Muscle of leg (tissue), 11 donors: ENCODE results near the gene CRIP1. TPM values are rescaled to one million over a fixed set of nuclear protein-coding genes. Genes with fewer than 3 reads are reported as not detected.

Source experiments
- DNase-seq: peaks from one replicate; pipeline ENCODE4 v3.0.0; 2013
- H3K27ac ChIP-seq: one replicate; pipeline ENCODE4 v1.5.1; 2013; ENCODE audit warnings: mild to moderate bottlenecking, low read length, control low read depth
- H3K27me3 ChIP-seq: one replicate; pipeline ENCODE4 v1.6.1; 2013; ENCODE audit warnings: low read length; ENCODE audit not compliant: control insufficient read depth, insufficient read depth
- H3K36me3 ChIP-seq: one replicate; pipeline ENCODE4 v1.6.1; 2013; ENCODE audit warnings: low read length; ENCODE audit not compliant: control insufficient read depth, insufficient read depth
- H3K4me1 ChIP-seq: one replicate; pipeline ENCODE4 v1.6.1; 2013; ENCODE audit warnings: low read length; ENCODE audit not compliant: control insufficient read depth, insufficient read depth
- H3K4me3 ChIP-seq: one replicate; pipeline ENCODE4 v1.5.1; 2013; ENCODE audit warnings: low read length, control low read depth
- H3K9me3 ChIP-seq: replicated peaks from 2 replicates; pipeline ENCODE4 v1.6.1; 2013; ENCODE audit warnings: low read depth, low read length; ENCODE audit not compliant: control insufficient read depth
- WGBS: methylation state at CpG from one replicate; pipeline ENCODE4 v1.1.5; 2013; ENCODE audit warnings: missing lambda C conversion rate; ENCODE audit not compliant: insufficient coverage; 5-methylcytosine and 5-hydroxymethylcytosine counted together
- polyA plus RNA-seq, 8 donors: library from polyadenylated mRNA; unstranded; fragments of 120-200 nt; gene quantifications; one replicate each; pipeline versions ENCODE4 v1.2.1 to v1.2.3, GENCODE V29; 2013; ENCODE audit warnings: inconsistent platforms in 1 of 8, low replicate concordance in 1 of 8; ENCODE audit not compliant: insufficient read length in 8 of 8, insufficient read depth in 1 of 8
- total RNA-seq: library from RNA; stranded (reverse); fragments of 120-200 nt; gene quantifications from one replicate; pipeline ENCODE4 v1.2.4, GENCODE V29; 2013

The CRIP1 gene
- total and polyA plus RNA-seq, 9 donors, result 32.6 to 64.4 (median 56.2) TPM

- no peak for DNase-seq
- Histone ChIP-seq H3K36me3 (peaks cover 49% of the 10 kb centered on the region), H3K9me3 (no peaks in the 10 kb centered on the region), H3K27me3 (no peaks in the 10 kb centered on the region), H3K4me3 (no peak overlapping the region), H3K27ac (no peak overlapping the region), H3K4me1 (peaks cover 87% of the 10 kb centered on the region)
- WGBS, result 74% methylated on average over 37 of the region's 54 CpGs
Observed at GRCh38 chr14:105469456-105470349, 17.0 kb upstream of the CRIP1 start.

GRCh38 chr14:105470350-105471296, 16.1 kb upstream of the CRIP1 start:
- H3K27me3 ChIP-seq, result no peaks in the 10 kb centered on the region
- no peak overlapping the region for H3K4me3 ChIP-seq
- H3K9me3 ChIP-seq, result no peaks in the 10 kb centered on the region
- peaks cover 40% of the 10 kb centered on the region for H3K36me3 ChIP-seq
- H3K4me1 ChIP-seq, result peaks cover 83% of the 10 kb centered on the region
- peak overlapping the region; percentile 42 for H3K27ac ChIP-seq
- DNase-seq, result no peak
- 47% methylated on average over 18 of the region's 34 CpGs for WGBS

GRCh38 chr14:105471297-105471821, 15.3 kb upstream of the CRIP1 start:
- Histone ChIP-seq H3K36me3 (peaks cover 39% of the 10 kb centered on the region), H3K9me3 (no peaks in the 10 kb centered on the region), H3K4me3 (no peak overlapping the region), H3K27ac (peak overlapping the region; percentile 59), H3K4me1 (peaks cover 83% of the 10 kb centered on the region), H3K27me3 (no peaks in the 10 kb centered on the region)
- DNase-seq, result no peak
- 48% methylated on average over 13 of the region's 19 CpGs for WGBS

DNA sequence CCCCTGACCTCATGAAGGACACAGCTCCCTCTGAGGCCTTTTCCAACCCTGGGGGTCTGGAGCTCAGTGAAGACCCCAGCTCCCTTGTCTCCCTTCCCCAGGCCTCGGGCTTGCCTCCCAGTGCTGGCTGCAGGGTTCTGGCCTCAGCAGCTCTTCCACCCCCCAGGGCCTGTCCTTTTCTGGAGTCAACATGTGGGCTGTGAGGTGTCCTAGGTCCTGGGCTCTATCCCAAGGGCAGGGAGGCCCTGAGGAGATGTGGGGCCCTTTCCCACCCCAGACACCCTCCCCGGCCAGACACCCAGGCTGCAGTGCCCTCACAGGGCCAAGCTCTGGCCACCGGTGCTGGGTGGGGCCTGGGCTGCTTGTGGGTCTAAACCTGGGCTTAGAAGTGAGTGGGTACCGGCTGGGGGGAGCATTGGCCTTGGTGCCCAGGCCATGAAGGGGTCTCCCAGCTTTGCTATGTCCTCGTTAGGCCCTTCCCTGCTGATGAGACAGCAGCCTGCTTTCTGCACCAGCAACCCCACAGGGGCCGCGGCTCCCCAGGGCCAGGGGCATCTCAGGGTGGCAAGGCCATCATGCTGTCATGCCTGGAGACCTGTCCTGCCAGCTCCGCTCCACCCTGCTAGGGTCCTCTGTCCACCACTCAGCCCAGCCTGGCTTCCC, 14.7 kb upstream of the CRIP1 start:
- H3K9me3 ChIP-seq, result no peaks in the 10 kb centered on the region
- no peak for DNase-seq
- H3K27ac ChIP-seq, result peak overlapping the region; percentile 72
- WGBS, result 84% methylated on average over 5 of the region's 8 CpGs
- peaks cover 85% of the 10 kb centered on the region for H3K4me1 ChIP-seq
- peaks cover 3% of the 10 kb centered on the region for H3K27me3 ChIP-seq
- no peak overlapping the region for H3K4me3 ChIP-seq
- H3K36me3 ChIP-seq, result peaks cover 35% of the 10 kb centered on the region

- Histone ChIP-seq H3K9me3 (no peaks in the 10 kb centered on the region), H3K27ac (peak overlapping the region; percentile 92), H3K36me3 (peaks cover 29% of the 10 kb centered on the region), H3K4me1 (peaks cover 85% of the 10 kb centered on the region), H3K27me3 (peaks cover 3% of the 10 kb centered on the region), H3K4me3 (no peak overlapping the region)
- 74% methylated on average over 12 of the region's 12 CpGs for WGBS
- DNase-seq, result peak; percentile 77
Observed at GRCh38 chr14:105472486-105472991, 14.1 kb upstream of the CRIP1 start.

DNA sequence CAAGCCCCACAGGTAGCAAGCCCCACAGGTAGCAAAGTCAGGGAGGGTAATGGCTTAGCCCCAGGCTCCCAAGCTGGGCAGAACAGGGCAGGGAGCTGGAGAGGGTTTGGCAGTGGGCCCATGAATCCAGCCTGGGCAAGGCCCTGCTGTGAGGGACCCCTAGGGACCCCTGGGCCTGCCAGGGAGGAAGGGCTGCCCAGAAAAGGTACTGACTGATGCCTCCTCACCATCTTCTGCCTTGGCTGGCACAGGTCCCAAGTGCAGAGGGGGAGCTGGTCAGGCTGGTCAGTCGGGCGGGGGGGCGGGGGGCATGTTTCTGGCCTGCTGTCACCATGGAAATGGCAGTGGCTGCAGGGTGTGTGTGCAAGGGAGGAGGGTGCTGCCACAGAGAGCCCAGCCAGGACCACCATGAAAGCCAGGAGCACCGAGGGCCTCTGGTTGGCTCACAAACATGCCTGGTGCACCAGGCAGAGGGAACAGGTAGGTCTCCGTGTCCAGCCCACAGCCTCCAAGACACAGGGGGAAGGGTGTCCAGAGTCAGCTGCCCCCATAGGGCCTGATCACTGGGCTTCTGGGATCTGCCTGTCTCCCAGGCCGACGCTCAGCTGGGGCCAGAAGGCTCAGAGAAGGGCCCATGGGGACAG, 13.5 kb upstream of the CRIP1 start:
- Histone ChIP-seq H3K27me3 (peaks cover 5% of the 10 kb centered on the region), H3K4me1 (peaks cover 79% of the 10 kb centered on the region), H3K4me3 (peak overlapping the region; percentile 32), H3K9me3 (no peaks in the 10 kb centered on the region), H3K36me3 (peaks cover 24% of the 10 kb centered on the region), H3K27ac (peak overlapping the region; percentile 92)
- 29% methylated on average over 5 of the region's 7 CpGs for WGBS
- peak; percentile 59 for DNase-seq

DNA sequence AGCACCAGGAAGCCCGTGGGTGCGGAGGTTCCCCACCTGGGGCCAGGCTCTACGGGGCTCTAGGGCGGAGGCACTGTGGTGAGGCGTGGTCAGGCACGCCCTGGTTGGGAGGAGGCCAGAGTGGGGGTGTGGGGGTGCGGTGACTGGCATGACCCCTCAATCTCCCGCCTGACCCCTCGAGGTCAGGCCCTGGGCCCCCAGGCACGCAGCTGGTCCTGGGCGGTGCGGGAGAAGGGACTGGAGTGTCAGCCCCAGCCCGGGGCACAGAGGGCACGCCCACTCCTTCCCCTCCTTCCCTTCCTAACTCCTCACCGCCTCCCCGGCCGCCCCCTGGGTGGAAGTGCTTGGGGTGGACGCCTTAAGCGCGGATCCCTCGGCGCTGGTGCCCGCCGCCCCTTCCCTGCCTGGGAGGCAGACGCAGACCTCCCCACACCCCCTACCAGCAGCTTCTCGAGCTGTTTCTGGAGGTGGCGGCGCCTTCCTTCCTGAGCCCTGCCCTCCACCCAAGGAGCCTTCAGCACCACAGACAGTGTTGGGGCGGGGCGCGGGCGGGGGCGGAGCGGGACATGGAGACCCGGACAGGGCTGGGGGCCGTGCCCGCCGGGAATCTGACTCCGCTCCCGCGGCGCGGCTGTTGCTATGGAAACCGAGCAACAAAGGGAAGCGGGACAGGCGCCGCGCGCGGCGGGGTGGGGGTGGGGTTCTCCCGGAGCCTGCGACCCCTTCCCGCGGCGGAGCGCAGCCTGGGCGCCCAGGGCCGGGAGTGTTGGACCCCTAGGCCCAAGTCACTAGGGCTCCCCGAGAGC, 12.8 kb upstream of the CRIP1 start:
- Histone ChIP-seq H3K9me3 (no peaks in the 10 kb centered on the region), H3K4me3 (peak overlapping the region; percentile 32), H3K27ac (peak overlapping the region; percentile 92), H3K4me1 (peaks cover 72% of the 10 kb centered on the region), H3K27me3 (peaks cover 5% of the 10 kb centered on the region), H3K36me3 (peaks cover 18% of the 10 kb centered on the region)
- 4% methylated on average over 38 of the region's 60 CpGs for WGBS
- peak; percentile 93 for DNase-seq

DNA sequence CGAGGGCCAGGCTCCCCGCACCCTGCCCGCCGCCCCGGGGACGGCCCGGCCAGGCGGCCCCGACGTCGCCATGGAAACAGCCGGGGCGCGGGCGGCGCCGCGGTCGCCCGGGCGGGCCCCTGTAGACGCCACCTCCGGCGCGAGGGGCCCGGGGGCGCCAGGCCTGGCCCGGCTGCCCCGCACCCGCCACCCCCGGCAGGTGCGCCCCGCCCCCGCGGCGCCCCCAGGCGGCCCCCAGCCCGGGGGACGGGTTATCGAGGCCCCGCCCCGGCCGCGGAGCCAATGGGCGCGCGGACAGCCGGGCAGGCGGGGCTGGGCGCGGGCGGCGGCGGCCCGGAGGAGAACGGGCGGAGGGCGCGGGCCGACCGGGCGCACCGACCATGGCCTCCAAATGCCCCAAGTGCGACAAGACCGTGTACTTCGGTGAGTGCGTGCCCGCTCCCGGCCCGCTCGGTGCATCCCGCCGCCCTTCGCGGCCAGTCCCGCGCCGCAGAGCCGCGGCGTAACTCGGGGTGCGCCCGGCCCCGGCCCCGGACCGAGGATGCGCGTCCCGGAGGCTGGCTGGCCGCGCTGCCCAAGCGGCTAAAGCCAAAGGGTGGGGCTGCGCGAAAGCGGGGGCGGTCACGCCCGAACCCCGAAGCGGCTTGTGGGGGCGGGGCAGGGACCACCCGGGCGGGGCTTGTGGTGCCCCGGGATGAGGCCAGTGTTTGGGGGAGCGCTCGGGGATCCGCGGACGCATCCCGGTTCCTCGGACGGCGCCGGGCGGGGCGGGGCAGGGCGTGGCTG, 12.0 kb upstream of the CRIP1 start, which contains the start of gene CRIP2:
Gene CRIP2 (plus strand): TSS at position 339 of the 786 bp plus-strand sequence. CDS start 42 bp downstream, at position 381.
- H3K36me3 ChIP-seq, result peaks cover 15% of the 10 kb centered on the region
- peaks cover 69% of the 10 kb centered on the region for H3K4me1 ChIP-seq
- H3K4me3 ChIP-seq, result peak within 1 kb of the TSS; percentile 62
- under 1% methylated on average over 115 of the region's 118 CpGs for WGBS
- DNase-seq, result peak; percentile 79
- peak within 1 kb of the TSS; percentile 95 for H3K27ac ChIP-seq
- H3K27me3 ChIP-seq, result peaks cover 7% of the 10 kb centered on the region
- H3K9me3 ChIP-seq, result no peaks in the 10 kb centered on the region
